Panc1 (cell line): ENCODE measurements around the gene MTSS2. TPM values are rescaled to one million over a fixed set of nuclear protein-coding genes. Genes with fewer than 3 reads are reported as not detected.

Experiments
- ATAC-seq: fragments of 200-7000 bp; cut with Tn5 transposase; 2 replicates; pipeline ENCODE4 v1.9.1; 2020; ENCODE audit warnings: mild to moderate bottlenecking, moderate library complexity
- BruUV-seq: library from RNA; stranded (reverse); fragments of 400-500 nt; replicated peaks from 2 replicates; lab custom pipeline; 2021; lab: Mats Ljungman, UMichigan
- CTCF ChIA-PET: fragments of 300-600 bp; sonication (Branson Sonifier 250); formaldehyde crosslinking; loops from one replicate; lab custom pipeline; 2022; ENCODE audit warnings: antibody characterized with exemption; lab: Charles Lee
- POLR2A ChIA-PET: fragments of 300-600 bp; sonication (Branson Sonifier 250); formaldehyde crosslinking; loops from one replicate; lab custom pipeline; 2022; ENCODE audit warnings: antibody characterized with exemption; lab: Charles Lee
- DNase-seq: peaks from one replicate; pipeline ENCODE4 v3.0.0-alpha.2; 2010; ENCODE audit warnings: low read depth, low spot score
- H3K27ac ChIP-seq: 2 replicates; pipeline ENCODE4 v1.5.1; 2011; ENCODE audit warnings: mild to moderate bottlenecking, low read length, inconsistent platforms
- H3K27me3 ChIP-seq: fragments of 200-500 bp; sonication (Bioruptor generic); 2 replicates; pipeline ENCODE4 v1.6.0; 2014; ENCODE audit warnings: low read length, inconsistent platforms; ENCODE audit not compliant: control insufficient read depth, insufficient read depth
- H3K36me3 ChIP-seq: fragments of 200-500 bp; sonication (Bioruptor generic); 2 replicates; pipeline ENCODE4 v1.5.1; 2014; ENCODE audit warnings: inconsistent platforms, mild to moderate bottlenecking, low read length, moderate library complexity; ENCODE audit not compliant: control insufficient read depth, insufficient read depth
- H3K4me1 ChIP-seq: 2 replicates; pipeline ENCODE4 v1.5.1; 2011; ENCODE audit warnings: inconsistent platforms, mild to moderate bottlenecking, low read length, moderate library complexity; ENCODE audit not compliant: control insufficient read depth, insufficient read depth
- H3K4me3 ChIP-seq, 2 experiments: 2 replicates each; pipeline ENCODE4 v1.5.1; 2011 to 2012; ENCODE audit warnings: low read depth in 2 of 2, low read length in 2 of 2, mild to moderate bottlenecking in 2 of 2, inconsistent platforms in 1 of 2, moderate library complexity in 1 of 2
- H3K9me3 ChIP-seq: fragments of 200-500 bp; sonication (Bioruptor generic); 2 replicates; pipeline ENCODE4 v1.5.1; 2014; ENCODE audit warnings: low read depth, mild to moderate bottlenecking, inconsistent platforms, low read length, moderate library complexity; ENCODE audit not compliant: control insufficient read depth, insufficient read depth
- POLR2AphosphoS5 ChIP-seq: IDR thresholded peaks from 2 replicates; pipeline ENCODE4 v1.6.1; 2012; ENCODE audit warnings: mild to moderate bottlenecking, low read depth, low read length, moderate library complexity
- SIN3A ChIP-seq: IDR thresholded peaks from 2 replicates; pipeline ENCODE4 v1.6.1; 2012; ENCODE audit warnings: low read depth, mild to moderate bottlenecking, low read length, moderate library complexity, borderline replicate concordance; ENCODE audit not compliant: insufficient read depth
- TCF7L2 ChIP-seq: IDR thresholded peaks from 2 replicates; pipeline ENCODE4 v1.6.1; 2011; ENCODE audit warnings: mild to moderate bottlenecking, low read depth, low read length, inconsistent platforms
- in situ Hi-C: cut with HindIII; loops from 2 replicates; pipeline ENCODE4 v1.10.0; 2016; ENCODE audit warnings: low sequenced_read_pairs, low pct_unique_long_range_greater_than_20kb
- intact Hi-C: fragments of 100-400 bp; cut with micrococcal nuclease; formaldehyde crosslinking; loops from one replicate; pipeline ENCODE4 v1.10.0; 2022; ENCODE audit not compliant: unreplicated experiment
- total RNA-seq: library from RNA; stranded (reverse); gene quantifications from one replicate; pipeline ENCODE4 v1.2.1, GENCODE V29; 2021; ENCODE audit not compliant: unreplicated experiment
- TF ChIP-seq, protein P1 (sequence below), 2 experiments: IDR thresholded peaks; 2 replicates each; pipeline ENCODE4 v1.6.1; 2011 to 2012; ENCODE audit warnings: low read depth in 2 of 2, control low read depth in 1 of 2, low read length in 1 of 2, mild to moderate bottlenecking in 1 of 2, moderate library complexity in 1 of 2; ENCODE audit not compliant: insufficient read depth in 1 of 2
- TF ChIP-seq, protein P2 (sequence below): fragments of 450-650 bp; IDR thresholded peaks from 2 replicates; pipeline ENCODE4 v1.5.1; 2017; ENCODE audit warnings: mild to moderate bottlenecking

Gene MTSS2
- total RNA-seq, 1 experiment from 2014 or later: 55.7 TPM

DNA sequence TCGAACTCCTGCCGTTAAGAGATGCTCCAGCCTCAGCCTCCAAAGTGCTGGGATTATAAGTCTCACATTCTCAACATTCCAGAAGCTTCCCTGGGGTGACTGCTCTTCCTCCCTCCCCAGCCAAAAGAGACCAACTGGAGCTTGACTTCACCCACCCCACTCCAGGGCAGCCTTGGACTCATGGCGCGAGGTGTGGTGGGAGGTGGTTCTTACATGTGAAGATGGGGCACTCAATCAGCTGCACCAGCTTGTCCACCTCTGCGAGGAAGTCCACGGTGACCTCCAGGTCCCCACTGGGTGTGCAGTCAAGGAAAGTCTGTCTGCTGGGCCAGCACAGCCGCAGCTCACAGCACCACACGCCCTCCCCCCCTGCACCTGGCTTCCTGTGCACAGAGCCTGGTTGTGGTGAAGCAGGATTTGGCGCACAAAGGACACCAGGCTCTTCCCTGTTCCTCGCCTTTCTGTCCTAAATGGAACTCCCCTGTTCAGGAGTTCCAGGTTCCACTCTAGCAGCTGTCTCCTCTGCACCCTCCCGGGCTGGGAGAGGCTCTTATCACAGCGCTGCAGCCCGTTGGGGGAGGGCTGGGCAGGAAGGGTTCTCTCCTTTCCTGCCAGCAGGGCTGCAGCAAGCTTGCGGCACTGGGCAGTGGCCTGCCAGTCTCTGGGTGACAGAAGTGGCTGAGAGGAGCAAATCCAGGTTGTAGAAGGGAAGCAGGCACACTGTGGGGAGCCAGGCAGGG, 9.6 kb upstream of the MTSS2 start:
- in situ Hi-C loops (no loop called here), intact Hi-C loops (loop anchor here (5.0 kb wide), 1 partner anchor 57 kb away; no protein-coding TSS in a partner anchor)
- no peaks in the 10 kb centered on the region for H3K27me3 ChIP-seq
- H3K4me1 ChIP-seq: peaks cover 36% of the 10 kb centered on the region
- no peak for DNase-seq
- 0 out of 2 replicates have a peak overlapping the region, but pooled peaks have one; percentile 41 for H3K27ac ChIP-seq
- no peaks in the 10 kb centered on the region for H3K9me3 ChIP-seq
- no peaks in the 10 kb centered on the region for H3K36me3 ChIP-seq
- TF ChIP-seq TCF7L2: no peak
- TF ChIP-seq POLR2AphosphoS5: no peak
- TF ChIP-seq, protein P1, sequence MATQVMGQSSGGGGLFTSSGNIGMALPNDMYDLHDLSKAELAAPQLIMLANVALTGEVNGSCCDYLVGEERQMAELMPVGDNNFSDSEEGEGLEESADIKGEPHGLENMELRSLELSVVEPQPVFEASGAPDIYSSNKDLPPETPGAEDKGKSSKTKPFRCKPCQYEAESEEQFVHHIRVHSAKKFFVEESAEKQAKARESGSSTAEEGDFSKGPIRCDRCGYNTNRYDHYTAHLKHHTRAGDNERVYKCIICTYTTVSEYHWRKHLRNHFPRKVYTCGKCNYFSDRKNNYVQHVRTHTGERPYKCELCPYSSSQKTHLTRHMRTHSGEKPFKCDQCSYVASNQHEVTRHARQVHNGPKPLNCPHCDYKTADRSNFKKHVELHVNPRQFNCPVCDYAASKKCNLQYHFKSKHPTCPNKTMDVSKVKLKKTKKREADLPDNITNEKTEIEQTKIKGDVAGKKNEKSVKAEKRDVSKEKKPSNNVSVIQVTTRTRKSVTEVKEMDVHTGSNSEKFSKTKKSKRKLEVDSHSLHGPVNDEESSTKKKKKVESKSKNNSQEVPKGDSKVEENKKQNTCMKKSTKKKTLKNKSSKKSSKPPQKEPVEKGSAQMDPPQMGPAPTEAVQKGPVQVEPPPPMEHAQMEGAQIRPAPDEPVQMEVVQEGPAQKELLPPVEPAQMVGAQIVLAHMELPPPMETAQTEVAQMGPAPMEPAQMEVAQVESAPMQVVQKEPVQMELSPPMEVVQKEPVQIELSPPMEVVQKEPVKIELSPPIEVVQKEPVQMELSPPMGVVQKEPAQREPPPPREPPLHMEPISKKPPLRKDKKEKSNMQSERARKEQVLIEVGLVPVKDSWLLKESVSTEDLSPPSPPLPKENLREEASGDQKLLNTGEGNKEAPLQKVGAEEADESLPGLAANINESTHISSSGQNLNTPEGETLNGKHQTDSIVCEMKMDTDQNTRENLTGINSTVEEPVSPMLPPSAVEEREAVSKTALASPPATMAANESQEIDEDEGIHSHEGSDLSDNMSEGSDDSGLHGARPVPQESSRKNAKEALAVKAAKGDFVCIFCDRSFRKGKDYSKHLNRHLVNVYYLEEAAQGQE (IDR thresholded peaks at IDR 0.05; ENCODE audit: insufficient read depth in 1 of 2, low read depth in 2 of 2, low read length in 1 of 2): no peak
- no peak overlapping the region for H3K4me3 ChIP-seq
- POLR2A ChIA-PET: no interaction called here
- no TSS peak for BruUV-seq
- CTCF ChIA-PET: interaction anchor here (0.7 kb wide), 1 partner anchor 1871 kb away, joined by 3 read pairs; no protein-coding TSS in a partner anchor
- ATAC-seq: peak; percentile 37

DNA sequence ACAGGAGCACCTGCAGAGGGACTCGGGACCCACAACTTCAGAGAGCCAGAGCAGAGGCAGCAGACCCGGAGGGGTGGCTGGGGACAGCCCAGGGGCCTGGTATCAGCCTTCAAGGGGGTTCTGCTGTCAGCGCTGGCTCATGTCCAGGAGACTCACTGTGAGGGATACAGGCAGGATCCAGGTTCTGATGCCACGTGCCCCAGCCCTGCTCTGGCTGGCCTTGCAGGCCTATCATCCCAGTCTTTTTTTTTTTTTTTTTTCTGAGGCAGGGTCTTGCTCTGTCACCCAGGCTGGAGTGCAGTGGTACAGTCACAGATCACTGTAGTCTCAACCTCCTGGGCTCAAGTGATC, 9.0 kb upstream of the MTSS2 start:
- BruUV-seq: no TSS peak
- Histone ChIP-seq H3K27ac (no peak overlapping the region; the same call in 1 of the 2 replicates), H3K4me3 (no peak overlapping the region), H3K9me3 (no peaks in the 10 kb centered on the region), H3K27me3 (no peaks in the 10 kb centered on the region), H3K4me1 (peaks cover 36% of the 10 kb centered on the region), H3K36me3 (no peaks in the 10 kb centered on the region)
- ATAC-seq (no peak), DNase-seq (no peak)
- no peak for TF ChIP-seq TCF7L2
- TF ChIP-seq, protein P1 (IDR thresholded peaks at IDR 0.05; ENCODE audit: insufficient read depth in 1 of 2, low read depth in 2 of 2, low read length in 1 of 2): no peak
- TF ChIP-seq, protein P2, sequence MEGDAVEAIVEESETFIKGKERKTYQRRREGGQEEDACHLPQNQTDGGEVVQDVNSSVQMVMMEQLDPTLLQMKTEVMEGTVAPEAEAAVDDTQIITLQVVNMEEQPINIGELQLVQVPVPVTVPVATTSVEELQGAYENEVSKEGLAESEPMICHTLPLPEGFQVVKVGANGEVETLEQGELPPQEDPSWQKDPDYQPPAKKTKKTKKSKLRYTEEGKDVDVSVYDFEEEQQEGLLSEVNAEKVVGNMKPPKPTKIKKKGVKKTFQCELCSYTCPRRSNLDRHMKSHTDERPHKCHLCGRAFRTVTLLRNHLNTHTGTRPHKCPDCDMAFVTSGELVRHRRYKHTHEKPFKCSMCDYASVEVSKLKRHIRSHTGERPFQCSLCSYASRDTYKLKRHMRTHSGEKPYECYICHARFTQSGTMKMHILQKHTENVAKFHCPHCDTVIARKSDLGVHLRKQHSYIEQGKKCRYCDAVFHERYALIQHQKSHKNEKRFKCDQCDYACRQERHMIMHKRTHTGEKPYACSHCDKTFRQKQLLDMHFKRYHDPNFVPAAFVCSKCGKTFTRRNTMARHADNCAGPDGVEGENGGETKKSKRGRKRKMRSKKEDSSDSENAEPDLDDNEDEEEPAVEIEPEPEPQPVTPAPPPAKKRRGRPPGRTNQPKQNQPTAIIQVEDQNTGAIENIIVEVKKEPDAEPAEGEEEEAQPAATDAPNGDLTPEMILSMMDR: no peak
- TF ChIP-seq SIN3A: no peak
- TF ChIP-seq POLR2AphosphoS5: no peak
- ChIA-PET POLR2A (no interaction called here), CTCF (no interaction called here)
- in situ Hi-C loops (no loop called here), intact Hi-C loops (loop anchor here (5.0 kb wide), 1 partner anchor 57 kb away; no protein-coding TSS in a partner anchor)
